Body of pancreas (tissue), 4 donors: ENCODE data around the gene POLH. TPM values are rescaled to one million over a fixed set of nuclear protein-coding genes. Genes with fewer than 3 reads are reported as not detected.

Source experiments
- ATAC-seq: fragments of 150-250 bp; one replicate; pipeline ENCODE4 v1.9.1; 2016
- DNase-seq, 4 donors: peaks; one replicate each; pipeline ENCODE4 v3.0.0-alpha.2; 2019
- H3K27ac ChIP-seq, 4 donors: fragments of 200-600 bp; sonication (generic); 1 replicate in 3 of 4; 2 replicates in 1 of 4; pipeline versions ENCODE4 v1.5.1 to v1.6.1; 2016 to 2019; ENCODE audit warnings: mild to moderate bottlenecking in 1 of 4, mixed read lengths in 1 of 4, moderate library complexity in 1 of 4
- H3K27me3 ChIP-seq, 2 donors: fragments of 200-600 bp; sonication (generic); one replicate each; pipeline ENCODE4 v1.6.0; 2016; ENCODE audit warnings: mild to moderate bottlenecking in 1 of 2
- H3K36me3 ChIP-seq, 2 donors: fragments of 200-600 bp; sonication (generic); replicated peaks in 1 of 2; 2 replicates each; pipeline ENCODE4 v1.5.1; 2016; ENCODE audit warnings: low read depth in 2 of 2; ENCODE audit not compliant: insufficient read depth in 1 of 2
- H3K4me1 ChIP-seq: fragments of 200-600 bp; sonication (generic); one replicate; pipeline ENCODE4 v1.6.0; 2016
- H3K4me3 ChIP-seq, 2 donors: fragments of 200-600 bp; sonication (generic); 1 replicate in 1 of 2; 2 replicates in 1 of 2; pipeline ENCODE4 v1.5.1; 2016 to 2019
- H3K9me3 ChIP-seq, 3 donors: fragments of 200-600 bp; sonication (generic); 1 replicate in 2 of 3; 2 replicates in 1 of 3; pipeline ENCODE4 v1.5.1; 2016
- POLR2A ChIP-seq, 3 donors: fragments of 450-650 bp; IDR thresholded peaks; one replicate each; pipeline ENCODE4 v1.6.1; 2016; ENCODE audit warnings: antibody characterized with exemption in 3 of 3, mild to moderate bottlenecking in 2 of 3
- WGBS, 2 donors: methylation state at CpG; one replicate each; pipeline ENCODE4 v1.1.5; 2017; 5-methylcytosine and 5-hydroxymethylcytosine counted together
- intact Hi-C: fragments of 100-400 bp; cut with DNase I; formaldehyde crosslinking; loops from one replicate; pipeline ENCODE4 v1.15.1; 2023
- total RNA-seq, 2 donors: library from RNA; depleted of rRNA; stranded (reverse); fragments of >200 nt; gene quantifications; one replicate each; pipeline ENCODE4 v1.1.0, GENCODE V29; 2016
- TF ChIP-seq, protein P1 (sequence below), 7 experiments: fragments of 450-650 bp in 4 of 7; fragments of 200-600 bp in 3 of 7; sonication (generic) in 3 of 7; IDR thresholded peaks; one replicate each; pipeline ENCODE4 v1.5.1; 2016 to 2019; ENCODE audit warnings: antibody characterized with exemption in 7 of 7

The POLH gene
- total RNA-seq, 2 donors from 2014 or later: 4.3 to 8.8 TPM

DNA sequence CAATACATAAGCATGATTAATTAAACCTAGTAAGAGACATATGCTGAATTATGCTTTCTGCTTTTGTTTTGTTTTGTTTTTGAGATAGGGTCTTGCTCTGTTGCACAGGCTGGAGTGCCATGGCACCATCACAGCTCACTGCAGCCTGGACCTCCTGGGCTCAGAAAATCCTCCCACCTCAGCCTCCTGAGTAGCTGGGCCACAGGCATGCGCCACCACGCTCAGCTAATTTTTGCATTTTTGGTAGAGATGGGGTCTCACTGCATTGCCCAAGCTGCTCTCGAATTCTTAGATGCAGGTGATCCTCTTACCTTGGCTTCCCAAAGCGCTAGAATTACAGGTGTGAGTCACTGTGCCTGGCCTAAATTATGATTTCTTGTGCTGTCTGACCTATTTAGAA, 4.0 kb upstream of the POLH start:
- ATAC-seq: no peak
- Histone ChIP-seq H3K27ac (no peak overlapping the region), H3K4me1 (peaks cover 15% of the 10 kb centered on the region), H3K27me3 (no peaks in the 10 kb centered on the region), H3K4me3 (no peak overlapping the region), H3K36me3 (peaks cover 0 to 17% of the 10 kb centered on the region in 2 donors), H3K9me3 (no peaks in the 10 kb centered on the region)
- intact Hi-C loops: no loop called here
- no peak for DNase-seq
- TF ChIP-seq, protein P1, sequence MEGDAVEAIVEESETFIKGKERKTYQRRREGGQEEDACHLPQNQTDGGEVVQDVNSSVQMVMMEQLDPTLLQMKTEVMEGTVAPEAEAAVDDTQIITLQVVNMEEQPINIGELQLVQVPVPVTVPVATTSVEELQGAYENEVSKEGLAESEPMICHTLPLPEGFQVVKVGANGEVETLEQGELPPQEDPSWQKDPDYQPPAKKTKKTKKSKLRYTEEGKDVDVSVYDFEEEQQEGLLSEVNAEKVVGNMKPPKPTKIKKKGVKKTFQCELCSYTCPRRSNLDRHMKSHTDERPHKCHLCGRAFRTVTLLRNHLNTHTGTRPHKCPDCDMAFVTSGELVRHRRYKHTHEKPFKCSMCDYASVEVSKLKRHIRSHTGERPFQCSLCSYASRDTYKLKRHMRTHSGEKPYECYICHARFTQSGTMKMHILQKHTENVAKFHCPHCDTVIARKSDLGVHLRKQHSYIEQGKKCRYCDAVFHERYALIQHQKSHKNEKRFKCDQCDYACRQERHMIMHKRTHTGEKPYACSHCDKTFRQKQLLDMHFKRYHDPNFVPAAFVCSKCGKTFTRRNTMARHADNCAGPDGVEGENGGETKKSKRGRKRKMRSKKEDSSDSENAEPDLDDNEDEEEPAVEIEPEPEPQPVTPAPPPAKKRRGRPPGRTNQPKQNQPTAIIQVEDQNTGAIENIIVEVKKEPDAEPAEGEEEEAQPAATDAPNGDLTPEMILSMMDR (IDR thresholded peaks at IDR 0.05): no peak
- no peak for TF ChIP-seq POLR2A (IDR thresholded peaks at IDR 0.05)
- WGBS, 2 donors: 93 to 100% methylated on average over 3 to 4 of the region's 4 CpGs

DNA sequence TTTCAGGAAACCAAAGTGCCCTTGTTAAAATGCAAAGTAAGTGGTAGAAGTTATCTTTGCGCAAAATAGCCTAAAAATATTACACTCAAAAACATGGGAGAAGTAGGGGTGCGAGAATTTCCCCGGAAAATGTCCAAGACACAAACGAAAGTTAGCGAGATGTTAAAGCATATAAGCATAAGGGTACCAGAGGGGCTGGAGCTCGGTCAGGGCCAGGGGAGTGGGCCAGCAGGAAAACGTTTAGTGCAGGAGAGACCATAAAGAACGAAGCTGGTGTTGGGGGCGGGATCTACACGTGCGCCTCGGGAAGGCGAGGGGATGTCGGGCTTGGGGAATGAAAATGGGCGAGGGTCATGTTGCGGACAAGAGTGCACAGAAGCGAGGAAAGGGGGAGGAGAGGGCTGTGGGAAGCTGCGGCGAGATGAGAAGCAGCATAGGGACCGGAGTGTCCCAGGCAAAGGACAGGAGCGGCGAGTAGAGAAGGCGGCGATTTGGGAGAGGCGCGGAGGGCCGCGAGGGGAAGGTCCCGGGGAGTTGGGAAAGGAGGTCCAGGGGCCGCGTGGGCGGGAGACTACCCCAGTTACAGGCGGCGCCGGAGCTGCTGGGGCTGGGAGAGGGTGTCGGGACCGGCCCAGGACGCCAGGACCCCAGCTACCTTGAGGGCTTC, 747 bp upstream of the POLH start:
- intact Hi-C loops: no loop called here
- TF ChIP-seq, protein P1 (IDR thresholded peaks at IDR 0.05): no peak
- Histone ChIP-seq H3K4me1 (peaks cover 32% of the 10 kb centered on the region), H3K27ac (peak overlapping the region; percentile 0 to 84 (median 62)), H3K36me3 (peaks cover 0 to 5% of the 10 kb centered on the region in 2 donors), H3K9me3 (no peaks in the 10 kb centered on the region), H3K27me3 (no peaks in the 10 kb centered on the region), H3K4me3 (peak overlapping the region; percentile 75 to 98)
- peak; percentile 41 for ATAC-seq
- peak in 1 of 4 donors; percentile 40 for DNase-seq
- WGBS, 2 donors: 0 to 1% methylated on average over 33 to 38 of the region's 38 CpGs

DNA sequence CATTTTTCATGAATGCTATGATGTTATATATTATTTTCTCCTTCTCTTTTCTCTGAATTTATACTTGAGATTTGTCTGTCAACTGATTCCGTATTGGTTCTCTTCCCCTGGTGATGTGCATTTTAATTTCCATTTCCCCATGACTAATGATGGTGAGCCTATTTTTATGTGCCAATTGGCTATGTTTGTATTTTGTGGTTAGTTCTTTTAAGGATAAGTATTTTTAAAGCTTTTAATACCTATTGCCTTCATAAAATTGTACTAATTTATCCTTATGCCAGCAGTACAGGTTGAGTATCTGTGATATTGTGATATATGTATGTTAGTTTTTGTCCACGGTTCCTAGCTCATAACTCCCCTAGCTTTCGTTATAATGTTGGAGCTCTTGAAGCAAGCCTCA, 2.8 kb downstream of the POLH start:
- Histone ChIP-seq H3K27ac (no peak overlapping the region), H3K27me3 (no peaks in the 10 kb centered on the region), H3K4me3 (no peak overlapping the region), H3K9me3 (no peaks in the 10 kb centered on the region), H3K4me1 (peaks cover 32% of the 10 kb centered on the region), H3K36me3 (peaks cover 0 to 2% of the 10 kb centered on the region in 2 donors)
- TF ChIP-seq POLR2A (IDR thresholded peaks at IDR 0.05): no peak
- TF ChIP-seq, protein P1 (IDR thresholded peaks at IDR 0.05): no peak
- ATAC-seq (no peak), DNase-seq (no peak)
- 78 to 80% methylated on average over 3 of the region's 3 CpGs for WGBS, 2 donors
- intact Hi-C loops: no loop called here

DNA sequence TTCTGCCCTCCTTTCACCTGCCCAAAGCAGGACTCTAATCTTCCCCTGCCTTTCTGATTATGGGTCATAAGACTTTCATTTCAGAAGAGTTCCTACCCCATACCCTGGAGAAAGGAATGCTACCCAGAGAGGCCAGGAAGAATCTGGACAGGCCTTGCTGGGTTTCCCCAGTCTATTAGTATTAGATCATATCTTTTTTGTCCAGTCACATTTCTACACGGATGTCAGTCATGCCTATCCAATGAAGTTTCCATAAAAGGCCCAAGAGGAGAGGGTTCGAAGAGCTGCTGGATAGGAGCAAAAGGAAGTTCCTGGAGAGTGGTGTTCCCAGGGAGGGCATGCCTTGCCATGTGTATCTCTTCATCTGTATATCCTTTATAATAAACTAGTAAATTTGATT, 3.2 kb downstream of the POLH start:
- 66 to 70% methylated on average over 2 of the region's 2 CpGs for WGBS, 2 donors
- H3K4me3 ChIP-seq: no peak overlapping the region
- H3K36me3 ChIP-seq: peaks cover 0 to 2% of the 10 kb centered on the region in 2 donors
- H3K27ac ChIP-seq: no peak overlapping the region
- DNase-seq (no peak), ATAC-seq (no peak)
- intact Hi-C loops: no loop called here
- TF ChIP-seq POLR2A (IDR thresholded peaks at IDR 0.05): no peak
- TF ChIP-seq, protein P1 (IDR thresholded peaks at IDR 0.05): no peak
- H3K4me1 ChIP-seq: peaks cover 29% of the 10 kb centered on the region
- no peaks in the 10 kb centered on the region for H3K27me3 ChIP-seq
- no peaks in the 10 kb centered on the region for H3K9me3 ChIP-seq

DNA sequence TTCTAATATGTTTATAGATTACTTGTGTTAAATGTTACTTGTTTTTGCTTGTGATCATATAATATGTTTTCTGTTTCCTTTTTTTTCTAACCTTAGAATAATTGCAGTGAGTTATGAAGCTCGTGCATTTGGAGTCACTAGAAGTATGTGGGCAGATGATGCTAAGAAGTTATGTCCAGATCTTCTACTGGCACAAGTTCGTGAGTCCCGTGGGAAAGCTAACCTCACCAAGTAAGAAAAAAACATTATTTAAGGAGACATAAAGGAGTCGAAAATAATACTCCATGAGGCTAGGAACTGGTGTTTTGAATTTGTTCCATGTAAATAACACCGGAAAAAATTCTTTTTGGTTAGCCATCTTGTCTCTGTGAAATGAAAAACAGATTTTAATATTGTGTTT, 6.9 kb downstream of the POLH start:
- no peaks in the 10 kb centered on the region for H3K9me3 ChIP-seq
- no peak for DNase-seq
- H3K4me1 ChIP-seq: peaks cover 8% of the 10 kb centered on the region
- H3K27ac ChIP-seq: no peak overlapping the region
- 80 to 85% methylated on average over 5 of the region's 5 CpGs for WGBS, 2 donors
- no peak for TF ChIP-seq POLR2A (IDR thresholded peaks at IDR 0.05)
- TF ChIP-seq, protein P1 (IDR thresholded peaks at IDR 0.05): no peak
- ATAC-seq: no peak
- intact Hi-C loops: no loop called here
- no peak overlapping the region for H3K4me3 ChIP-seq
- H3K36me3 ChIP-seq: peaks cover 0 to 6% of the 10 kb centered on the region in 2 donors
- no peaks in the 10 kb centered on the region for H3K27me3 ChIP-seq
